Duodenal mucosa (tissue), 2 donors: ENCODE data around the gene PCED1B.
A peak's percentile ranks its signal among the peaks of the same experiment; 100 is the strongest.

Experiments
- H3K27ac ChIP-seq: one replicate; pipeline ENCODE4 v1.7.0; 2013; ENCODE audit warnings: low read depth, low read length
- H3K27me3 ChIP-seq, 2 donors: one replicate each; pipeline ENCODE4 v1.7.0; 2013; ENCODE audit warnings: low read length in 2 of 2, control low read depth in 1 of 2; ENCODE audit not compliant: insufficient read depth in 2 of 2, control insufficient read depth in 1 of 2
- H3K36me3 ChIP-seq, 2 donors: one replicate each; pipeline ENCODE4 v1.7.0; 2013; ENCODE audit warnings: low read length in 2 of 2, control low read depth in 1 of 2; ENCODE audit not compliant: insufficient read depth in 2 of 2, control insufficient read depth in 1 of 2
- H3K4me1 ChIP-seq, 2 donors: one replicate each; pipeline ENCODE4 v1.7.0; 2013; ENCODE audit warnings: low read length in 2 of 2, control low read depth in 1 of 2; ENCODE audit not compliant: insufficient read depth in 2 of 2, control insufficient read depth in 1 of 2
- H3K4me3 ChIP-seq, 2 donors: one replicate each; pipeline ENCODE4 v1.7.0; 2013; ENCODE audit warnings: low read length in 2 of 2, low read depth in 1 of 2
- H3K9ac ChIP-seq, 2 donors: one replicate each; pipeline ENCODE4 v1.7.0; 2013; ENCODE audit warnings: low read length in 2 of 2, low read depth in 1 of 2
- H3K9me3 ChIP-seq, 2 donors: one replicate each; pipeline ENCODE4 v1.7.0; 2013; ENCODE audit warnings: low read length in 2 of 2, control low read depth in 1 of 2; ENCODE audit not compliant: control insufficient read depth in 1 of 2

The PCED1B gene

DNA sequence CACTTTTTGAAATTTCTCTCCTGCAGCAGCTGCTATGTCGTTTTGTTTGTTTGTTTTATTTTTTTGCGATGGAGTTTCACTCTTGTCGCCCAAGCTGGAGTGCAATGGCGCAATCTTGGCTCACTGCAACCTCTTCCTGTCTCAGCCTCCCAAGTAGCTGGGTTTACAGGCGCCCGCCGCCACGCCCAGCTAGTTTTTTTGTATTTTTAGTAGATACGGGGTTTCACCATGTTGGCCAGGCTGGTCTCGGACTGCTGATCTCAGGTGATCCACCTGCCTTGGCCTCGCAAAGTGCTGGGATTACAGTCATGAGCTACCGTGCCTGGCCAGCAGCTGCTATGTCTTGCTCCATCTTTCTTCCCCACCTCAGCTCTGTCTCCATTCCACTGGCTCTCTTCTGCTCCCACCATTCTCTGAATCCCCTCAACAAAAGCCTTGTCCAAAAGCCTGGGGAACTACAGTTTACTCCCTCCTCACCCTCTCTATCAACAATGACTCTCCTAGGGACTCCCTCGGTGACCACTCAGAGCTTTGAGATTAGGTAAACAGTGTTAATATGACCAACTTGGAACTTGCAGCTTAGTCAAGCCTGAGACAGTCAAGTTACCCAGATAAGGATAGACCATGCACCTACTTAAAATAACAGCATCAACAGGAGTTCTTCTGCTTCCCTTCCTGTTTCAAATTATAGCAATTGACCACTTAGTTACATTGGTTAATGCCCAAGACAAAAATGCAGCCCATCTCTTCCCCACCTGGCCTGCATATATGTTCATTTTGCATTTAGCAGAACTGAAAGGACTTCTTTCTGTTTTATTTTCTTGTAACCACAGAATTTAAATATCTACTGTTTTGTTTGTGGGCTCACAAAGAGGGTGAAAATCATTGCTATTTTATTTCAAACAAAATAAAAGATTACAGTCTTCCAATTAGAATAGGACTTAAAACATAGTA is 189.4 kb downstream of the PCED1B start:
- no peaks in the 10 kb centered on the region for H3K9me3 ChIP-seq
- no peak overlapping the region for H3K9ac ChIP-seq
- H3K4me1 ChIP-seq: no peaks in the 10 kb centered on the region
- no peak overlapping the region for H3K4me3 ChIP-seq
- H3K27me3 ChIP-seq: no peaks in the 10 kb centered on the region
- no peaks in the 10 kb centered on the region for H3K36me3 ChIP-seq
- no peak overlapping the region for H3K27ac ChIP-seq

DNA sequence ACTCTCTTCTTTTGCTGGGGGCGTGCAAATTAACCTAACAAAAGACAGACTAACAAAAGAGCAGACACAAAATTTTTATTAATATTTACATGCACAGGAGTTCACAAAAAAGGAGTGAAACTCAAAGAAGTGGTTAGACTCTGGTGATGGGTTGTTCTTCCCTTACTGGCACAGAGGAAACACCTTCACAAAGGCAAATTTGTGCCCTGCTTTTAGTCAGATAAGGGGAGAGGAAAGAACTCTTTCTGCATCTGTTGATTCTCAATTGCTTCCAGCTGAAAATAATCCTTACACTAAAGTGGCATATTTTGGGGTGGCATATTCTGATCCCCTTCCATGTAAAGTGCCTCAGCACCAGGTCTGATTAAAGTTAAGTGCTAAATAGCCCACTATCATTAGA is 190.5 kb downstream of the PCED1B start:
- H3K27me3 ChIP-seq: no peaks in the 10 kb centered on the region
- H3K4me3 ChIP-seq: no peak overlapping the region

DNA sequence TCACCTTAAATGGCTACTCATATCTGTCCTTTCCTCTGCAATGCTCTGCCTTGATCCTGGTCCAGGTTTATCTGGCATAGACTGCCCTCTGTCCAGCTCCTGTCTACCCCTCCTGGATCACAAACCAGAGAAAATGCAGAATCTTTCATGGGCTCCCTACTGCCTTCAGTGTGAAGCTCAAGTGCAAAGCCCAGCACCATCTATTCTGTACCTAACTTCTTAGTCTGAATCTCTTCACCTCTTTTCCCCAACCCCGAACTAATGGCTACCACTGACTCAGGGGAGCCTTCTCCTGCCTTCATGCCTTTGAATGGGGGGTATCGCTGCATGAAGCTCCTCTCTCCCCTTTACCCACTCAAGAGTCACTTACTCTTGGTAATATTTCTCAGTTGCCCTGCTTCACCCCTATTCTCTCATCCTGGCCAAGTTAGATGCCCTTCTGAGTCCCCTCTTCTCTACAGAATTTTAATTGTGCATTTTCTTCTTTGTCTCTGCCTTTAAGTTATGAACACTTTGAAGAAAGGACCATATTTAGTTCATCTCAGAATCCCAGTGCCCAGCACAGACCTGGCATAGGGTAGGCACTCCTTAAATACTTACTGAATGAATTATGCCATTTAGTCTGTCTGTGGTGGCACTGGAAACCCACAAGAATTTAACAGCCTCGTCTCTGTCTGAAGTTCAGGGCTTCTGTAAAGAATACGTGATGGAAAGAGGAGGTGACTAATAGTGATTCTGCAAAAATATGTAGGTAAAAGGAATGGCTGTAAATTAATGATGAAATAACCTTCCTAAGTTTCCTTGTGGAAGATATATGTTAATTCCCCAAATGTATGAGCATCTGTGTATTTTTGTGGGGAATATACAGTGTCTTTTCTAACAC is 191.6 kb downstream of the PCED1B start:
- Histone ChIP-seq H3K9ac (no peak overlapping the region), H3K9me3 (no peaks in the 10 kb centered on the region), H3K27ac (no peak overlapping the region), H3K4me1 (peaks cover 0 to 2% of the 10 kb centered on the region in 2 donors), H3K27me3 (no peaks in the 10 kb centered on the region), H3K36me3 (no peaks in the 10 kb centered on the region), H3K4me3 (no peak overlapping the region)

More for the DNA sequence above, 190.5 kb downstream of the PCED1B start:
- no peaks in the 10 kb centered on the region for H3K36me3 ChIP-seq
- H3K9me3 ChIP-seq: no peaks in the 10 kb centered on the region
- H3K9ac ChIP-seq: no peak overlapping the region
- no peaks in the 10 kb centered on the region for H3K4me1 ChIP-seq
- no peak overlapping the region for H3K27ac ChIP-seq

DNA sequence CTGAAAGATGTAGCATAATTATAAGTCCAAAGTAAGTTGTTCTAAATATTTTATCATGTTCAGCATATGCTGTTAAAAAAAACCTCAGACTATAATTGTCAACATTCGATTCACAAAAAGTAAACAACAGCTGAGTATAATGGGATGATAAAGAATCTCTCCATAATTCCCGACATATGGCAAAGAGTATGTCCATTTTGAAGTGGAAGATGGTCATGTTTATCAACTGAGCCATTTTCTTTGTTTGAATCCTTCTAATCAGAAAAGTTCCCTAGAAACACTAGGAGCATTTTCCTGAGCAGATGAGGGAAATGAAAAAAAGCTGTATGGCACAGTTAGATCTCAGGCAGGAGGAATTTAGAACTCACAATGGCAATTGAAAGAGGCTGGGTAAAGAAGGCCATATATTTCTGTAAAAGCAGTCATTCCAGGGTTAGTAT is 192.4 kb downstream of the PCED1B start:
- Histone ChIP-seq H3K36me3 (no peaks in the 10 kb centered on the region), H3K9me3 (no peaks in the 10 kb centered on the region), H3K27me3 (no peaks in the 10 kb centered on the region), H3K4me3 (no peak overlapping the region), H3K27ac (no peak overlapping the region), H3K9ac (no peak overlapping the region), H3K4me1 (peaks cover 6 to 9% of the 10 kb centered on the region in 2 donors)

DNA sequence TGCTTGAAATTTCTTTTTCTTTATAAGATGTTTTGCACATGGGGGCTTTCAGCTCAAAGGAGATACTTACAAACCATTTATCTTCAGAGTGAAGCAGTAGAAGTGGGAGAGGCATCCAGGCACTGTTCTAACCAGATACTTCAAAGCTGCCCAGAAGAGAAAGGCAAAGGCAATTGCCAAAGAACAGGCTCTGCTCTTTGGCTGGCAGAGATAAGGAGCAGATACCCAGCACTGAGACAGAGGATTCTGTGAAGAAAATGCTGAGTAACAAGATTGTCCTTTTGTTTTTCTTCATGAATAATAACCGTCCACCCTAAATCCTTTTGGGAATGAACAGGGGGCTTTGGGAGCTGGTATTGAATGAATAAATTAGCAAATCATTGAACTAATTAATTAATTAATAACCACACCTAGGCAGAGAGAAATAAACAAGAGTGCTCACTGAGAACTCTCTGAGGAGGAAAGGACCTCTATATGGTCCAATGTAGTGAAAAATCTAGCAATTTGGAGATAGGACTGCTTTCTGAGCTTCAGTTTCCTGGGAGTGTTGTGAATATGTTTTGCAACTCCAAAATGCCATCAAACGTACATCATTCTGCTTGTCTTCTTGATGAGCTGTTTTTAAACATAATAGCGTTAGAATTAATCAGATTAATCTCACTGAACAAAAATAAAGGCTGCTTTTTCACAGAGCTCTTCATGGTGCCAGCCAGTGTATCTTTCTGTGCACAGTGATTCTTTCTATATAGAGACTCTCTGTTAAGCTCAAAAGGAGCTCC is 193.2 kb downstream of the PCED1B start:
- H3K9ac ChIP-seq: no peak overlapping the region

DNA sequence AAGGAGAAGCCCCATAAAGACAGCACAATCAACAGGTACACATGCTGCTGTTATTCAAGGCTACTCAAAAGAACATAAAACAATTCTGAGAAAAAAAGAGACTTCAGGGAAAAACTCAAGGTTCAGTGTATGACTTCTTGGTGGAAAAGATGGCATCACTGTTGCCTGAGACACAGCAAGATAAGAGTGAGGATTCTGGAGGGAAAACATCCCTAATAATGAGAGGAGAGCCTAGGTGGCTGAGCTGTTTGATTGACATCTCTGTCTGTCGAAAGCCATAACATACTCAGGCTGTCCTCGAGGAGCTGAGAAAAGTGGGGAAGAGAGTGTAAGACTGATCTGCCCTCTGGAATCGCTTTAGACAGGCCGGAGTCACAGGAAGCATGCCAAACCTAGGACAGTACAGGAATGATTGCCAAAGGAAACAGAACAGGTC is 193.8 kb downstream of the PCED1B start:
- Histone ChIP-seq H3K27ac (no peak overlapping the region), H3K4me1 (peaks cover 19 to 23% of the 10 kb centered on the region in 2 donors), H3K9ac (no peak overlapping the region)

More for the DNA sequence above, 193.2 kb downstream of the PCED1B start:
- no peak overlapping the region for H3K4me3 ChIP-seq
- no peak overlapping the region for H3K27ac ChIP-seq
- no peaks in the 10 kb centered on the region for H3K27me3 ChIP-seq
- H3K36me3 ChIP-seq: no peaks in the 10 kb centered on the region
- no peaks in the 10 kb centered on the region for H3K9me3 ChIP-seq
- H3K4me1 ChIP-seq: peaks cover 13 to 17% of the 10 kb centered on the region in 2 donors

DNA sequence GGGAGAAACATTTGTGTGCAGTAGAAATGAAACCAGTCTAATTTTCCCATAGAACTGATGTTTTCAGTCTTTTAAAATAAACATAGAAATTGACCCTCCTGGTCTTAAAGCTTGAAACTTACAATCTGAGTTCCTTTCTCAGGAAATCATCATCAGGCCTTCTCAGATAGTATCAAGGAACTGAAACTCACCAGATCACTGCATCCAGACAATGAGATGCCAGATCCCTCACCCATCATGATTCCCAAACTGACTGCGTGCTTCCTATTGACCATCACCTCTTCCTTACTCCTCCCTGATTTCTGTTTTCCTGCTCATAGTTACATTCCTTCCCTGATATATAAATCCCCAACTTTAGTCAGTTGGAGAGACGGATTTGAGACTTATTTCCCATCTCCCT is 195.3 kb downstream of the PCED1B start:
- H3K4me1 ChIP-seq: peaks cover 20 to 23% of the 10 kb centered on the region in 2 donors

More for the DNA sequence above, 193.8 kb downstream of the PCED1B start:
- no peaks in the 10 kb centered on the region for H3K9me3 ChIP-seq
- H3K4me3 ChIP-seq: no peak overlapping the region
- no peaks in the 10 kb centered on the region for H3K36me3 ChIP-seq
- no peaks in the 10 kb centered on the region for H3K27me3 ChIP-seq

DNA sequence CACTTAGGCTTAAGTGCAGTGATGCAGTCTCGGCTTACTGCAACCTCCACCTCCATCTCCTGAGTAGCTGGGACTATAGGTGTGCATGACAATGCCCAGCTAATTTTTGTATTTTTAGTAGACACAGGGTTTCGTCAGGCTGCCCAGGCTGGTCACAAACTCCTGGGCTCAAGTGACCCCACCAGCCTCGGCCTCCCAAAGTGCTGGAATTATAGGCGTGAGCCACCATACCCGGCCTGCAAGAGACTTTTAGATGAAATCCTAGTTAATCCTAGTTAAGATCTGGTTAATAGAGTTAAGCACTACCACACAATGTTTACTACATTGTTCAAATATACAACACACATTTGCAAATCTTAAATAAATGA is 196.8 kb downstream of the PCED1B start:
- H3K9ac ChIP-seq: peak overlapping the region in 1 of 2 donors; percentile 15
- no peaks in the 10 kb centered on the region for H3K36me3 ChIP-seq
- no peaks in the 10 kb centered on the region for H3K9me3 ChIP-seq
- H3K27me3 ChIP-seq: no peaks in the 10 kb centered on the region
- no peak overlapping the region for H3K27ac ChIP-seq
- peak overlapping the region in 1 of 2 donors; percentile 22 for H3K4me3 ChIP-seq
- H3K4me1 ChIP-seq: peaks cover 20 to 23% of the 10 kb centered on the region in 2 donors

More for the DNA sequence above, 195.3 kb downstream of the PCED1B start:
- no peak overlapping the region for H3K27ac ChIP-seq
- no peak overlapping the region for H3K9ac ChIP-seq
- no peaks in the 10 kb centered on the region for H3K36me3 ChIP-seq
- no peaks in the 10 kb centered on the region for H3K27me3 ChIP-seq
- H3K4me3 ChIP-seq: no peak overlapping the region
- no peaks in the 10 kb centered on the region for H3K9me3 ChIP-seq

DNA sequence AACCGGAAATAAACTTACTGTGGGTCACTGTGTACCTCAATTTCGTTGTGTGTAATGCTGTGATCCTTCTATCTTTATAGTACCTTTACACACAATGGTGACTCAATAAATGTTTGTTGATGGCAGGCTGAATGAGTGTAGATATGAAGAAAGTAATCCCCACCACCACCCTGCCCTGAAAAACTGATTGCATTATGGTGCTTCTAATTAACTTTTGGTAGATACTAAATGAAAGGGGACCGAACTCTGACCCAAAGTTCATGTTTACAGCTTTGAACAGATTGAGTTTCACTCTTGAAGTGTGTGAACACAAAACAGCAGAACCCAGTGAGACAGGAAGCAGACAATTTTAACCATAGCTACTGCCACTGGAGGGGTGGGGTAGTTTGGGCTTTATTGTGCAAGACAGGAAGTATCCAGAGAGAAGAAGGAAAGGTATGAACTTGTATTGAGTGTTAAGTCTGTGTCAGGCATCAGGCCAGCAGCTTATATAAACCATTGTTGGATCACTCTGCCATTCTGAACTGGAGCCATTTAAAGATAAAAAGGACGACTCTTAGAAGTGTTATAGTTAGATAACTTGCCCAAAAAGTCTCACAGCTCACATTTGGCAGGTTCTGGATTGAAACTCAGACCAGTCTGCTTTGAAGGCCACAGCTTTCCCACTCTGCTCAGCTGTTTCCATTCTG is 197.3 kb downstream of the PCED1B start:
- Histone ChIP-seq H3K9ac (peak overlapping the region in 1 of 2 donors; percentile 15), H3K36me3 (no peaks in the 10 kb centered on the region), H3K4me3 (peak overlapping the region; percentile 22 to 30), H3K27ac (peak overlapping the region; percentile 27), H3K27me3 (no peaks in the 10 kb centered on the region), H3K9me3 (no peaks in the 10 kb centered on the region), H3K4me1 (peaks cover 20 to 23% of the 10 kb centered on the region in 2 donors)
